ENCODE results near the gene MFAP3L.

MFAP3L gene

DNA sequence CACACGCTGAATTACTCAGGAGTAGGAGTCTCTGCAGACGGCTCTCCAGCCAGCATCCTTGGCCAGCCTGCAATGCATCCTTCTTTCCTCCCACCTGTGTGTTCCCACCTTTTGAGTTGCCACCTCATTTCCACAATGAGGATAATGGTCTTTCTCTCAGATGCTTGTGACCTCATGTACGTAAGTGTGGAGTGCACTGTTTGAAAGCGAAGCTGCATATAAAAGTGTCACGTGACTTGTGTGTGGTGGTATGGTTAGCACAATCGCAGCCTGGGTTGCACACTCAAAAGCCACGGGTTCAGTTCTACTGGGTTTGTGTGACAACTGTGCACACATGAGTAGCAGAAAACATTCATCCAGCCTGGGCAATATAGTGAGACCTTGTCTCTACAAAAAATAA, 12.0 kb upstream of the MFAP3L start (continued):
- no peak for TF ChIP-seq ZNF311 (tag by site-specific recombination; IDR thresholded peaks at IDR 0.05; ENCODE audit: borderline replicate concordance)

DNA sequence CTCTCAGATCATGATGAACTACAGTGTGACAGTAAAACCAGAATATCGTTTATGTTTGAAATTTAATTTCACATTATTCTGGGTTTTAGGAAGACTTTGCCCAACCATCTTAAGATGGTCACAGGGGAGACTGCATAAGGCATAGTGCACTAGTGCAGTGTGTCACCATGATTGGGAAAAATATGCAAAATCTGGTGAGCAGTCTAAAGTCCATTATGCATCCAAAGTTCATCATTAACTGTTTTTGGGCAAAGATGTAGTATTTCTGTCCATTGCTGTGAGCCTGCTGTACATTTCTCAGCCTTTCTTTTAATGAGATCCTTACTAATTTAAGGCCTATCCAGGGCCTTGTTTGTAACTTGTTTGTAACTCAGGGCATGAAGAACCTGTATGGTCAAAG, 11.3 kb upstream of the MFAP3L start:
- Histone ChIP-seq H3K4me3 (ENCODE audit: low read depth, low read length) (no peak overlapping the region), H3K9me3 (ENCODE audit: control insufficient read depth, insufficient read depth, low read depth, low read length) (no peaks in the 10 kb centered on the region), H3K36me3 (ENCODE audit: control insufficient read depth in 2 of 2, insufficient read depth in 1 of 2, low read length in 2 of 2) (no peaks in the 10 kb centered on the region), H3K4me1 (ENCODE audit: control insufficient read depth, insufficient read depth, low read length) (no peaks in the 10 kb centered on the region), H3K27ac (ENCODE audit: extremely low read depth, low read depth, low read length) (no peak overlapping the region)
- TF ChIP-seq ZNF548 (tag by site-specific recombination; IDR thresholded peaks at IDR 0.05) (no peak), ZNF610 (tag by site-specific recombination; IDR thresholded peaks at IDR 0.05; ENCODE audit: borderline replicate concordance) (no peak), HOXD13 (CRISPR knock-in tag; IDR thresholded peaks at IDR 0.05; ENCODE audit: borderline replicate concordance) (no peak), ZNF433 (tag by site-specific recombination; IDR thresholded peaks at IDR 0.05; ENCODE audit: low read depth) (no peak), ZNF366 (tag by site-specific recombination; conservative IDR thresholded peaks at IDR 0.05) (no peak)
- ChIA-PET POLR2A (no interaction called here), CTCF (no interaction called here)

- Histone ChIP-seq H3K36me3 (ENCODE audit: control insufficient read depth in 2 of 2, insufficient read depth in 1 of 2, low read length in 2 of 2) (no peaks in the 10 kb centered on the region), H3K9me3 (ENCODE audit: control insufficient read depth, insufficient read depth, low read depth, low read length) (no peaks in the 10 kb centered on the region), H3K4me3 (ENCODE audit: low read depth, low read length) (no peak overlapping the region), H3K4me1 (ENCODE audit: control insufficient read depth, insufficient read depth, low read length) (no peaks in the 10 kb centered on the region), H3K27ac (ENCODE audit: extremely low read depth, low read depth, low read length) (no peak overlapping the region)
- TF ChIP-seq GFI1B (tag by site-specific recombination; IDR thresholded peaks at IDR 0.05) (no peak), ZBTB21 (tag by site-specific recombination; IDR thresholded peaks at IDR 0.05) (no peak), ZNF549 (tag by site-specific recombination; IDR thresholded peaks at IDR 0.05) (no peak), ZNF654 (tag by site-specific recombination; IDR thresholded peaks at IDR 0.05; ENCODE audit: low read depth) (no peak), PRDM6 (tag by site-specific recombination; IDR thresholded peaks at IDR 0.05) (no peak), ZNF112 (tag by site-specific recombination; IDR thresholded peaks at IDR 0.05) (no peak), ZBTB17 (tag by site-specific recombination; IDR thresholded peaks at IDR 0.05) (no peak), ZNF600 (tag by site-specific recombination; IDR thresholded peaks at IDR 0.05) (no peak), ZNF211 (tag by site-specific recombination; IDR thresholded peaks at IDR 0.05; ENCODE audit: low read depth) (no peak), ZNF48 (tag by site-specific recombination; IDR thresholded peaks at IDR 0.05) (no peak), ZNF558 (tag by site-specific recombination; IDR thresholded peaks at IDR 0.05) (no peak)
- ChIA-PET CTCF (no interaction called here), POLR2A (no interaction called here)
These were observed 9.7 kb upstream of the MFAP3L start for GRCh38 chr4:170035845-170036244.

- CTCF ChIA-PET = no interaction called here
- no peaks in the 10 kb centered on the region for H3K36me3 ChIP-seq (ENCODE audit: control insufficient read depth in 2 of 2, insufficient read depth in 1 of 2, low read length in 2 of 2)
- no peak overlapping the region for H3K27ac ChIP-seq (ENCODE audit: extremely low read depth, low read depth, low read length)
- no peaks in the 10 kb centered on the region for H3K9me3 ChIP-seq (ENCODE audit: control insufficient read depth, insufficient read depth, low read depth, low read length)
- no peaks in the 10 kb centered on the region for H3K4me1 ChIP-seq (ENCODE audit: control insufficient read depth, insufficient read depth, low read length)
- POLR2A ChIA-PET = no interaction called here
- no peak overlapping the region for H3K4me3 ChIP-seq (ENCODE audit: low read depth, low read length)
- no peak for TF ChIP-seq ZNF394 (tag by site-specific recombination; IDR thresholded peaks at IDR 0.05; ENCODE audit: borderline replicate concordance)
- TF ChIP-seq ZNF354C (tag by site-specific recombination; IDR thresholded peaks at IDR 0.05; ENCODE audit: borderline replicate concordance, low read depth) = no peak
- TF ChIP-seq ZNF501 (tag by site-specific recombination; IDR thresholded peaks at IDR 0.05) = no peak
- no peak for TF ChIP-seq ZNF654 (tag by site-specific recombination; IDR thresholded peaks at IDR 0.05; ENCODE audit: low read depth)
- TF ChIP-seq ZSCAN30 (tag by site-specific recombination; IDR thresholded peaks at IDR 0.05) = no peak
- TF ChIP-seq, protein P1, sequence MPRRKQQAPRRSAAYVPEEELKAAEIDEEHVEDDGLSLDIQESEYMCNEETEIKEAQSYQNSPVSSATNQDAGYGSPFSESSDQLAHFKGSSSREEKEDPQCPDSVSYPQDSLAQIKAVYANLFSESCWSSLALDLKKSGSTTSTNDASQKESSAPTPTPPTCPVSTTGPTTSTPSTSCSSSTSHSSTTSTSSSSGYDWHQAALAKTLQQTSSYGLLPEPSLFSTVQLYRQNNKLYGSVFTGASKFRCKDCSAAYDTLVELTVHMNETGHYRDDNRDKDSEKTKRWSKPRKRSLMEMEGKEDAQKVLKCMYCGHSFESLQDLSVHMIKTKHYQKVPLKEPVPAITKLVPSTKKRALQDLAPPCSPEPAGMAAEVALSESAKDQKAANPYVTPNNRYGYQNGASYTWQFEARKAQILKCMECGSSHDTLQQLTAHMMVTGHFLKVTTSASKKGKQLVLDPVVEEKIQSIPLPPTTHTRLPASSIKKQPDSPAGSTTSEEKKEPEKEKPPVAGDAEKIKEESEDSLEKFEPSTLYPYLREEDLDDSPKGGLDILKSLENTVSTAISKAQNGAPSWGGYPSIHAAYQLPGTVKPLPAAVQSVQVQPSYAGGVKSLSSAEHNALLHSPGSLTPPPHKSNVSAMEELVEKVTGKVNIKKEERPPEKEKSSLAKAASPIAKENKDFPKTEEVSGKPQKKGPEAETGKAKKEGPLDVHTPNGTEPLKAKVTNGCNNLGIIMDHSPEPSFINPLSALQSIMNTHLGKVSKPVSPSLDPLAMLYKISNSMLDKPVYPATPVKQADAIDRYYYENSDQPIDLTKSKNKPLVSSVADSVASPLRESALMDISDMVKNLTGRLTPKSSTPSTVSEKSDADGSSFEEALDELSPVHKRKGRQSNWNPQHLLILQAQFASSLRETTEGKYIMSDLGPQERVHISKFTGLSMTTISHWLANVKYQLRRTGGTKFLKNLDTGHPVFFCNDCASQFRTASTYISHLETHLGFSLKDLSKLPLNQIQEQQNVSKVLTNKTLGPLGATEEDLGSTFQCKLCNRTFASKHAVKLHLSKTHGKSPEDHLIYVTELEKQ (tag by site-specific recombination; IDR thresholded peaks at IDR 0.05; ENCODE audit: borderline replicate concordance) = no peak
- TF ChIP-seq ZNF670 (tag by site-specific recombination; IDR thresholded peaks at IDR 0.05; ENCODE audit: low read depth) = no peak
- TF ChIP-seq ZNF529 (tag by site-specific recombination; IDR thresholded peaks at IDR 0.05; ENCODE audit: insufficient replicate concordance) = no peak
- no peak for TF ChIP-seq PRDM4 (tag by site-specific recombination; IDR thresholded peaks at IDR 0.05)
These were observed 9.0 kb upstream of the MFAP3L start for GRCh38 chr4:170035231-170035630.

Measured in HEK293 (cell line).